Measurements from ENCODE around the gene ACOT9. TPM values are rescaled to one million over a fixed set of nuclear protein-coding genes. Genes with fewer than 3 reads are reported as not detected.
A peak's percentile ranks its signal among the peaks of the same experiment; 100 is the strongest.
"Not testable (repeated sequence)": the region's sequence is repeated elsewhere in the genome, so short reads cannot be mapped to it uniquely, and the experiment has no call there.

ACOT9 gene
- total and polyA plus RNA-seq, 10 donors: 25.7 to 46.9 (median 38.5) TPM

DNA sequence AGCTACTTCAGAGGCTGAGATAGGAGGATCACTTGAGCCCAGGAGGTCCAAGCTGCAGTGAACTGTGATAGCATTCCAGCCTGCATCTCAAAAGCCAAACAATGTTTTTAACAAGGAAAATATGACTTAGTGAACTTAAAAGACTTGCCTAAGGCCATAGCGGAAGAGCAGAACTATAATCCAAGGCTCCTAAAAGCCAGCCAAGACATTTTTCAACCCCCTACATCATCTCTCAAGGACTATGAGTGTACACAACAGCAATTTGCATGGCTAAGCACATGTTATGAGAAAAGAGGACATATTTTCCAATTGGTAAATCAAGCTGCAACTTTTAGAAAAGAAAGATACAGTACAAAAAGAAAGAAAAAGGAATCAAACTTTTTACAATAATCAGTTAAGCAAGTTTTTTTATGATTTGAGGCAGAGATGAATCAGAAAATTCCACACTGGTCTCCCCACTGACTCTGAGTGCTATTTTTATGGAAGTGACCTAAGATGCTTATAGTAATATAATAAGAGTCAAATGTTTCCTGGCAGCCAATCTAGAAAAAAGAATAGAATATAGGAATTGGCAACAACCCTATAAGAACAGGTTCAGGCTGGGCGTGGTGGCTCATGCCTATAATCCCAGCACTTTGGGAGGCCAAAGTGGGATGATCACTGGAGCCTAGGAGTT, 9.8 kb upstream of the ACOT9 start:
- WGBS, 5 donors: 76 to 96% (median 88%) methylated on average over 2 of the region's 2 CpGs
- no peak for DNase-seq
- Histone ChIP-seq H3K27ac (no peak overlapping the region), H3K9me3 (no peaks in the 10 kb centered on the region), H3K27me3 (replicated peaks in 1 of 7) (no peaks in the 10 kb centered on the region), H3K36me3 (no peaks in the 10 kb centered on the region), H3K4me1 (peaks cover 0 to 9% (median 2%) of the 10 kb centered on the region in 6 donors), H3K4me3 (no peak overlapping the region)
- TF ChIP-seq POLR2A (IDR thresholded peaks at IDR 0.05) (no peak), POLR2AphosphoS5 (IDR thresholded peaks at IDR 0.05) (no peak)
- intact Hi-C loops (cut with DNase I; ENCODE audit: low total_unique reads): no loop called here

DNA sequence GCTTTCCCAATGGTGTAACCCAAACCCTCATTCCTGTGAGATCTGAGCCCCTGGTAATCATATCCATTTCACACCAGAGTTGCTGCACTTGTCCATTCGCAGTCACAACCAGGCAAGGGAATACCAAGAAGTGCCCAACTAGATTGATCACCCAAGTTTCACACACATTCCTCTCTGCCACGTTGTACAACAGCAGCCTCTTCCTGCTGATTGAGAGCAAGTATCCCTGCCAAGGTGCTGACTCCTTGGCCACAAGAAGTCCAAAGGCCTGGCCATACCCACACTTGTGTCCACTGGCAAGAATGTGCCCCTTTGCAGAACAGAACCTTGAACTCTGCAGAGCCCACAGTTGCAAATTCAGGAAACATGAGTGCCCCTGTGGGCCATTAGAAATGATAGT, 6.5 kb upstream of the ACOT9 start:
- Histone ChIP-seq H3K9me3 (no peaks in the 10 kb centered on the region), H3K27me3 (replicated peaks in 1 of 7) (no peaks in the 10 kb centered on the region), H3K4me3 (no peak overlapping the region), H3K27ac (no peak overlapping the region), H3K36me3 (no peaks in the 10 kb centered on the region), H3K4me1 (peaks cover 0 to 6% (median 0%) of the 10 kb centered on the region in 6 donors)
- WGBS, 5 donors: 64 to 74% (median 69%) methylated on average over 2 of the region's 2 CpGs
- intact Hi-C loops (cut with DNase I; ENCODE audit: low total_unique reads): no loop called here
- no peak for DNase-seq
- TF ChIP-seq, protein P1, sequence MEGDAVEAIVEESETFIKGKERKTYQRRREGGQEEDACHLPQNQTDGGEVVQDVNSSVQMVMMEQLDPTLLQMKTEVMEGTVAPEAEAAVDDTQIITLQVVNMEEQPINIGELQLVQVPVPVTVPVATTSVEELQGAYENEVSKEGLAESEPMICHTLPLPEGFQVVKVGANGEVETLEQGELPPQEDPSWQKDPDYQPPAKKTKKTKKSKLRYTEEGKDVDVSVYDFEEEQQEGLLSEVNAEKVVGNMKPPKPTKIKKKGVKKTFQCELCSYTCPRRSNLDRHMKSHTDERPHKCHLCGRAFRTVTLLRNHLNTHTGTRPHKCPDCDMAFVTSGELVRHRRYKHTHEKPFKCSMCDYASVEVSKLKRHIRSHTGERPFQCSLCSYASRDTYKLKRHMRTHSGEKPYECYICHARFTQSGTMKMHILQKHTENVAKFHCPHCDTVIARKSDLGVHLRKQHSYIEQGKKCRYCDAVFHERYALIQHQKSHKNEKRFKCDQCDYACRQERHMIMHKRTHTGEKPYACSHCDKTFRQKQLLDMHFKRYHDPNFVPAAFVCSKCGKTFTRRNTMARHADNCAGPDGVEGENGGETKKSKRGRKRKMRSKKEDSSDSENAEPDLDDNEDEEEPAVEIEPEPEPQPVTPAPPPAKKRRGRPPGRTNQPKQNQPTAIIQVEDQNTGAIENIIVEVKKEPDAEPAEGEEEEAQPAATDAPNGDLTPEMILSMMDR (IDR thresholded peaks at IDR 0.05 in 8 of 11, conservative IDR thresholded peaks at IDR 0.05 in 3 of 11): no peak
- TF ChIP-seq POLR2A (IDR thresholded peaks at IDR 0.05) (no peak), POLR2AphosphoS5 (IDR thresholded peaks at IDR 0.05) (no peak)

DNA sequence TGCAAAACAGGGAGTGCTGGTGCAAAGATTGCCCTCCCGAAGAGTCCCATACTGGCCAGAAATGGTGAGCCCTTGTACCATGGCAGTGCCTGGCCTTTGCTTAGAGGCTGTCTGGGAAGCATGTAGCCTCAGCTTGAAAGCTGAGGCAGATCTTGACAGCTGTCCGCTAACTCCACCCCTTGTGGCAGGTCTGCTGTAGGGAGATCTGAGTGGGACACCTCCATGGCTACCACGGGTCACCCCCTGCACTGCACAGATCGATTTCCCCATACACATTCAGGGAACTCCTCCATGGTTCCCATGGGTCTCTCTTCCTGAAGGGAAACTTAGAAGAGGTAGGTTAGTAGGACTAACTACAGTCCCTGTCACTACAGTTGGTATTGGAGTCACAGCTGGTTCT, 6.1 kb upstream of the ACOT9 start:
- peaks cover 0 to 6% (median 0%) of the 10 kb centered on the region in 6 donors for H3K4me1 ChIP-seq
- no peaks in the 10 kb centered on the region for H3K9me3 ChIP-seq
- no peaks in the 10 kb centered on the region for H3K36me3 ChIP-seq
- 77 to 100% (median 86%) methylated on average over 4 of the region's 4 CpGs for WGBS, 5 donors
- no peak overlapping the region for H3K27ac ChIP-seq
- no peaks in the 10 kb centered on the region for H3K27me3 ChIP-seq (replicated peaks in 1 of 7)
- H3K4me3 ChIP-seq: no peak overlapping the region
- TF ChIP-seq POLR2AphosphoS5 (IDR thresholded peaks at IDR 0.05): no peak
- TF ChIP-seq POLR2A (IDR thresholded peaks at IDR 0.05): no peak
- TF ChIP-seq, protein P1 (IDR thresholded peaks at IDR 0.05 in 8 of 11, conservative IDR thresholded peaks at IDR 0.05 in 3 of 11): no peak
- DNase-seq: no peak
- intact Hi-C loops (cut with DNase I; ENCODE audit: low total_unique reads): no loop called here

DNA sequence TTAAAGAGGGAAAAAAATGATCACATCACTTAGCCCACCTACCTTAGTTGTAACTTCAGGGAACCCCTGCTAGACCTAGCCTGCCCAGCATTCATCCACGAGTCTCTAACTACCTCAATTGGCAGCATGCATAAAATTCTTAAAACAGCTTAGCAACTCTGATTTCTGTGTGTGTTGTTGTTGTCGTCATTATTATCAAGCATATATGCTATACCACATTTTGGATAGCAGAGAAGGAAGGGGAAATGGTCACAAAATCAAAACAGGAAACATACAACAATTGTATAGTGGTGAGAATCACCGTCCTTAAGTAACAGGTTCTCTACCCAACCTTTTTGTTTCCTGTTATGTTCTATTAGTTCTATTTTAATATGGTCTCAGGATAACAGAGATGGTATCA, 2.7 kb upstream of the ACOT9 start:
- no peak overlapping the region for H3K4me3 ChIP-seq
- no peaks in the 10 kb centered on the region for H3K27me3 ChIP-seq (replicated peaks in 1 of 7)
- H3K27ac ChIP-seq: peak overlapping the region in 1 of 8 donors; percentile 38
- no peaks in the 10 kb centered on the region for H3K36me3 ChIP-seq
- no peaks in the 10 kb centered on the region for H3K9me3 ChIP-seq
- TF ChIP-seq POLR2AphosphoS5 (IDR thresholded peaks at IDR 0.05): no peak
- TF ChIP-seq POLR2A (IDR thresholded peaks at IDR 0.05): no peak
- TF ChIP-seq, protein P1 (IDR thresholded peaks at IDR 0.05 in 8 of 11, conservative IDR thresholded peaks at IDR 0.05 in 3 of 11): no peak
- 7 to 41% (median 17%) methylated on average over 3 of the region's 3 CpGs for WGBS, 5 donors
- intact Hi-C loops (cut with DNase I; ENCODE audit: low total_unique reads): no loop called here
- peaks cover 0 to 22% (median 2%) of the 10 kb centered on the region in 6 donors for H3K4me1 ChIP-seq
- DNase-seq: no peak

DNA sequence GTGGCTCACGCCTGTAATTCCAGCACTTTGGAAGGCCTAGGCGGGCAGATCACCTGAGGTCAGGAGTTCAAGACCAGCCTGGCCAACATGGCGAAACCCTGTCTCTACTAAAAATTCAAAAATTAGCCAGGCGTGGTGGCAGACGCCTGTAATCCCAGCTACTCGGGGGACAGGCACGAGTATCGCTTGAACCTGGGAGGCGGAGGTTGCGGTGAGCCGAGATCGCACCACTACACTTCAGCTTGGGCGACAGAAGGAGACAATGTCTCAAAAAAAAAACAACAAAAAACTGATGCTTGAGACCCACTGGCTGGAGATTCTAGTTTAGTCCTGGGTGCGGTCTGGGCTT, 521 bp upstream of the ACOT9 start:
- H3K36me3 ChIP-seq; H3K9me3 ChIP-seq; H3K27me3 ChIP-seq (replicated peaks in 1 of 7); DNase-seq; intact Hi-C loops (cut with DNase I; ENCODE audit: low total_unique reads): not testable (repeated sequence)
- Histone ChIP-seq H3K4me1 (peaks cover 0 to 23% (median 2%) of the 10 kb centered on the region in 6 donors), H3K27ac (peak overlapping the region; percentile 30 to 93 (median 90)), H3K4me3 (peak overlapping the region in 6 of 8 donors; percentile 61 to 84 (median 74))
- 66 to 86% (median 73%) methylated on average over 12 to 14 of the region's 14 CpGs for WGBS, 5 donors
